ENCODE results near the gene ADH1A. TPM values are rescaled to one million over a fixed set of nuclear protein-coding genes. Genes with fewer than 3 reads are reported as not detected.

ADH1A gene
- total and polyA plus RNA-seq, 9 of the 15 experiments (the other 6 are each of a cell fraction or from before 2014, with no cell fraction given), result not detected

DNA sequence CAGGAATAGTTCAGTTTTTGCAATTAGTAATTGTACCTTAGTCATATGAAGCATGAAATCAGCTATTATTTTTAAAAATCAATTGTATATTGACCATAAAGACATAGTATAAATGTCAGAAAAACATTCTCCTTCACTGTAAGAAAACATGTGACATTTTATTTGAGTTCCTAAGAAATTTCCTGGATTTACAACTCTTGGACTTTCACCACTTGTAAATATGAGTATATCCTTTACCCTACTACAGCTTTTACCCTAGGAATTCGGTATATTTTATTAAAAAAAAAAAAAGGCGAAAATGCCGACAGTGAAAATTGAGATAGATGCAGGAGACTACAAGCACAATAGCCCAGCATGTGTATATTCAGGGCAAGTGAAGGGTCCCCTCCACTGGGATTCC is 14.9 kb downstream of the ADH1A start (continued):
- TF ChIP-seq SRSF7 (optimal IDR thresholded peaks at IDR 0.05; ENCODE audit: low read depth, low read length) (no peak), RFX1 (IDR thresholded peaks at IDR 0.05) (no peak), ELF2 (CRISPR knock-in tag; IDR thresholded peaks at IDR 0.05) (no peak), NUFIP1 (IDR thresholded peaks at IDR 0.05; ENCODE audit: partially characterized antibody) (no peak), ZNF12 (CRISPR knock-in tag; IDR thresholded peaks at IDR 0.05) (no peak)

DNA sequence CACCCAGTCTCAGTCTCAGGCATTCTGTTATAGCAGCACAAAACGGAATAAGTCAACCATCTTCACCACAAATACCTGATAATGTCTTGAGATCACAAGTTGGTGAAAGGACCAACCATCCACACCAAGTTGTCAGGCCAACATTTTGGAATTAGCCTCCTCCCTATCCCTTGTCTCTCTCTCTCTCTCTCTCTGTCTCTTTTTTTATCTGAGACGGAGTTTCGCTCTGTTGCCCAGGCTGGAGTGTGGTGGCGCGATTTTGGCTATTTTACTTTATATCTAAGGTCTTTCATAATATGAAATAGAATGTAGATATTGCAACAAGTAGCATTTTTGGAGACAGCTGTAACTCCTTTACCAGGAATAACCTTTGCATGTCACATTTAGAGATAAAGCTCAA is 15.7 kb downstream of the ADH1A start:
- intact Hi-C loops (cut with micrococcal nuclease) (no loop called here), in situ Hi-C loops (cut with MboI) (no loop called here)
- 0% methylated on average over 5 of the region's 5 CpGs for WGBS (ENCODE audit: insufficient coverage, low coverage, missing lambda C conversion rate)
- Histone ChIP-seq H3K27ac (ENCODE audit: extremely low read depth, low read depth, low read length) (no peak overlapping the region), H3K79me2 (ENCODE audit: control insufficient read depth, insufficient read depth, low read length) (no peaks in the 10 kb centered on the region), H3K4me1 (replicated peaks in 1 of 2; ENCODE audit: control insufficient read depth in 2 of 2, insufficient read depth in 2 of 2, low read length in 2 of 2) (no peaks in the 10 kb centered on the region), H4K20me1 (replicated peaks; ENCODE audit: control insufficient read depth, insufficient read depth, low read length) (no peaks in the 10 kb centered on the region), H3K9ac (ENCODE audit: insufficient read depth in 1 of 2, low read depth in 2 of 2, low read length in 2 of 2) (no peak overlapping the region), H3K36me3 (ENCODE audit: control insufficient read depth, insufficient read depth, low read length) (no peaks in the 10 kb centered on the region), H2AFZ (ENCODE audit: low read depth, low read length) (no peak overlapping the region), H3K27me3 (ENCODE audit: control insufficient read depth in 2 of 2, insufficient read depth in 2 of 2, low read length in 2 of 2) (no peaks in the 10 kb centered on the region), H3K9me1 (ENCODE audit: control insufficient read depth, insufficient read depth, low read length) (no peaks in the 10 kb centered on the region), H3K9me3 (replicated peaks; ENCODE audit: control insufficient read depth, insufficient read depth, low read depth, low read length) (no peaks in the 10 kb centered on the region), H3K4me3 (no peak overlapping the region), H3K4me2 (ENCODE audit: insufficient read depth, low read length) (no peak overlapping the region)
- ATAC-seq (no peak), FAIRE-seq (no peak), DNase-seq (ENCODE audit: extremely low read depth in 1 of 4, low spot score in 3 of 4) (no peak)
- no TSS peak for BruUV-seq (replicated peaks)
- POLR2A ChIA-PET, result no interaction called here
- CTCF ChIA-PET (ENCODE audit: low intra/inter-chr PET ratio), result interaction anchor here (0.6 kb wide), 1 partner anchor 906 kb away, joined by 3 read pairs; no protein-coding TSS in a partner anchor
- no peak for TF ChIP-seq HOXB6 (CRISPR knock-in tag; IDR thresholded peaks at IDR 0.05; ENCODE audit: borderline replicate concordance)
- TF ChIP-seq, protein P1, sequence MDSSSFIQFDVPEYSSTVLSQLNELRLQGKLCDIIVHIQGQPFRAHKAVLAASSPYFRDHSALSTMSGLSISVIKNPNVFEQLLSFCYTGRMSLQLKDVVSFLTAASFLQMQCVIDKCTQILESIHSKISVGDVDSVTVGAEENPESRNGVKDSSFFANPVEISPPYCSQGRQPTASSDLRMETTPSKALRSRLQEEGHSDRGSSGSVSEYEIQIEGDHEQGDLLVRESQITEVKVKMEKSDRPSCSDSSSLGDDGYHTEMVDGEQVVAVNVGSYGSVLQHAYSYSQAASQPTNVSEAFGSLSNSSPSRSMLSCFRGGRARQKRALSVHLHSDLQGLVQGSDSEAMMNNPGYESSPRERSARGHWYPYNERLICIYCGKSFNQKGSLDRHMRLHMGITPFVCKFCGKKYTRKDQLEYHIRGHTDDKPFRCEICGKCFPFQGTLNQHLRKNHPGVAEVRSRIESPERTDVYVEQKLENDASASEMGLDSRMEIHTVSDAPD (CRISPR knock-in tag; IDR thresholded peaks at IDR 0.05), result no peak
- TF ChIP-seq, protein P2, sequence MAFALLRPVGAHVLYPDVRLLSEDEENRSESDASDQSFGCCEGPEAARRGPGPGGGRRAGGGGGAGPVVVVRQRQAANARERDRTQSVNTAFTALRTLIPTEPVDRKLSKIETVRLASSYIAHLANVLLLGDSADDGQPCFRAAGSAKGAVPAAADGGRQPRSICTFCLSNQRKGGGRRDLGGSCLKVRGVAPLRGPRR (CRISPR knock-in tag; IDR thresholded peaks at IDR 0.05), result no peak
- no peak for TF ChIP-seq KAT7 (CRISPR knock-in tag; IDR thresholded peaks at IDR 0.05; ENCODE audit: borderline replicate concordance)
- no peak for TF ChIP-seq CHD1 (IDR thresholded peaks at IDR 0.05; ENCODE audit: low read length)
- no peak for TF ChIP-seq KLF10 (CRISPR knock-in tag; IDR thresholded peaks at IDR 0.05)
- TF ChIP-seq, protein P3, sequence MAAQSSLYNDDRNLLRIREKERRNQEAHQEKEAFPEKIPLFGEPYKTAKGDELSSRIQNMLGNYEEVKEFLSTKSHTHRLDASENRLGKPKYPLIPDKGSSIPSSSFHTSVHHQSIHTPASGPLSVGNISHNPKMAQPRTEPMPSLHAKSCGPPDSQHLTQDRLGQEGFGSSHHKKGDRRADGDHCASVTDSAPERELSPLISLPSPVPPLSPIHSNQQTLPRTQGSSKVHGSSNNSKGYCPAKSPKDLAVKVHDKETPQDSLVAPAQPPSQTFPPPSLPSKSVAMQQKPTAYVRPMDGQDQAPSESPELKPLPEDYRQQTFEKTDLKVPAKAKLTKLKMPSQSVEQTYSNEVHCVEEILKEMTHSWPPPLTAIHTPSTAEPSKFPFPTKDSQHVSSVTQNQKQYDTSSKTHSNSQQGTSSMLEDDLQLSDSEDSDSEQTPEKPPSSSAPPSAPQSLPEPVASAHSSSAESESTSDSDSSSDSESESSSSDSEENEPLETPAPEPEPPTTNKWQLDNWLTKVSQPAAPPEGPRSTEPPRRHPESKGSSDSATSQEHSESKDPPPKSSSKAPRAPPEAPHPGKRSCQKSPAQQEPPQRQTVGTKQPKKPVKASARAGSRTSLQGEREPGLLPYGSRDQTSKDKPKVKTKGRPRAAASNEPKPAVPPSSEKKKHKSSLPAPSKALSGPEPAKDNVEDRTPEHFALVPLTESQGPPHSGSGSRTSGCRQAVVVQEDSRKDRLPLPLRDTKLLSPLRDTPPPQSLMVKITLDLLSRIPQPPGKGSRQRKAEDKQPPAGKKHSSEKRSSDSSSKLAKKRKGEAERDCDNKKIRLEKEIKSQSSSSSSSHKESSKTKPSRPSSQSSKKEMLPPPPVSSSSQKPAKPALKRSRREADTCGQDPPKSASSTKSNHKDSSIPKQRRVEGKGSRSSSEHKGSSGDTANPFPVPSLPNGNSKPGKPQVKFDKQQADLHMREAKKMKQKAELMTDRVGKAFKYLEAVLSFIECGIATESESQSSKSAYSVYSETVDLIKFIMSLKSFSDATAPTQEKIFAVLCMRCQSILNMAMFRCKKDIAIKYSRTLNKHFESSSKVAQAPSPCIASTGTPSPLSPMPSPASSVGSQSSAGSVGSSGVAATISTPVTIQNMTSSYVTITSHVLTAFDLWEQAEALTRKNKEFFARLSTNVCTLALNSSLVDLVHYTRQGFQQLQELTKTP (IDR thresholded peaks at IDR 0.05; ENCODE audit: low read depth in 1 of 2, partially characterized antibody in 2 of 2), result no peak
- TF ChIP-seq FOS (IDR thresholded peaks at IDR 0.05; ENCODE audit: extremely low read depth, insufficient read length), result no peak
- TF ChIP-seq, protein P4, sequence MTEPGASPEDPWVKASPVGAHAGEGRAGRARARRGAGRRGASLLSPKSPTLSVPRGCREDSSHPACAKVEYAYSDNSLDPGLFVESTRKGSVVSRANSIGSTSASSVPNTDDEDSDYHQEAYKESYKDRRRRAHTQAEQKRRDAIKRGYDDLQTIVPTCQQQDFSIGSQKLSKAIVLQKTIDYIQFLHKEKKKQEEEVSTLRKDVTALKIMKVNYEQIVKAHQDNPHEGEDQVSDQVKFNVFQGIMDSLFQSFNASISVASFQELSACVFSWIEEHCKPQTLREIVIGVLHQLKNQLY (CRISPR knock-in tag; conservative IDR thresholded peaks at IDR 0.05), result no peak
- no peak for TF ChIP-seq SIN3A (IDR thresholded peaks at IDR 0.05; ENCODE audit: borderline replicate concordance in 2 of 2, control insufficient read depth in 1 of 2, low read depth in 2 of 2, low read length in 2 of 2)
